GM18520 (cell line): Measurements from ENCODE around the gene PCDHA10.

Source experiments
- ATAC-seq: cut with Tn5 transposase; IDR thresholded peaks from one replicate; pipeline ENCODE4 v1.9.1; 2021; ENCODE audit not compliant: unreplicated experiment

The PCDHA10 gene

DNA sequence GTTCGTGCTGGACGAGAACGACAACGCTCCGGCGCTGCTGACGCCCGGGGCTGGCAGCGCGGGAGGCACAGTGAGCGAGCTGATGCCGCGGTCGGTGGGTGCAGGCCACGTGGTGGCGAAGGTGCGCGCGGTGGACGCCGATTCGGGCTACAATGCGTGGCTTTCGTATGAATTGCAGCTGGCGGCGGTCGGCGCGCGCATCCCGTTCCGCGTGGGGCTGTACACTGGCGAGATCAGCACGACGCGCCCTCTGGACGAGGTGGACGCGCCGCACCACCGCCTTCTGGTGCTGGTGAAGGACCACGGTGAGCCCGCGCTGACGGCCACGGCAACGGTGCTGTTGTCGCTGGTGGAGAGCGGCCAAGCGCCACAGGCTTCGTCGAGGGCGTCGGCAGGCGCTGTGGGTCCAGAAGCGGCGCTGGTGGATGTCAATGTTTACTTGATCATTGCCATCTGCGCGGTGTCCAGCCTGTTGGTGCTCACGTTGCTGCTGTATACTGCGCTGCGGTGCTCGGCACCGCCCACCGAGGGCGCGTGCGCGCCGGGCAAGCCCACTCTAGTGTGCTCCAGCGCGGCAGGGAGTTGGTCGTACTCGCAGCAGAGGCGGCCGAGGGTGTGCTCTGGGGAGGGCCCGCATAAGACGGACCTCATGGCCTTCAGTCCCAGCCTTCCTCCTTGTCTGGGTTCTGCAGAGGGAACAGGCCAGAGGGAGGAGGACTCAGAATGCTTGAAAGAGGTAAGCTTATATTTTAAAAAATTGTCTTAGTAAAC is 28.4 kb downstream of the PCDHA10 start:
- ATAC-seq: no peak

DNA sequence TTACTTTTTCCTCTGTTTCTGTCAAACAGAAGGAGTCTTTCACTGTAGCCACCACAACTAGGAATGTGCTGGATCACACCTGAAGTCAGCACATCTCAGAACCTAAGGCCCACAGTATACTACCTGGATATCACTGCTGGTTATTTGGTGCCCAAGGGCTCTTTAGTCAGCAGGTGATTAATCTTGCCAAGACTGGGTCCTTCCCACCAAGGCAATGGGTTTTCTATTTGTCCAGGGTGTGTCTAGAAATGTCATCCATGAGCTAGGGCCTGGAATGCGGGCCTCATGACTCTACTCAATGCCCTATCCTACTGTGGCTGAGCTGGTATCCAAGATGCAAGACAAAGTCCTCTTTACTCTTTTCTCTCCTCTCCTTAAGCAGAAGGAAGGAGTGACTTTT is 60.6 kb downstream of the PCDHA10 start:
- ATAC-seq: no peak
